Thymus (tissue), 11 donors: ENCODE measurements around the gene MRFAP1. TPM values are rescaled to one million over a fixed set of nuclear protein-coding genes. Genes with fewer than 3 reads are reported as not detected.
A peak's percentile ranks its signal among the peaks of the same experiment; 100 is the strongest.

Experiments
- DNase-seq, 9 donors: peaks; one replicate each; pipeline ENCODE4 v3.0.0-alpha.2; 2013; ENCODE audit warnings: low spot score in 9 of 9, low read depth in 6 of 9, missing footprints in 1 of 9
- H3K27ac ChIP-seq, 2 donors: one replicate each; pipeline ENCODE4 v1.5.1; 2013; ENCODE audit warnings: control low read depth in 1 of 2, low read depth in 1 of 2, low read length in 1 of 2, mild to moderate bottlenecking in 1 of 2, moderate library complexity in 1 of 2
- H3K27me3 ChIP-seq, 2 donors: one replicate each; pipeline ENCODE4 v1.5.1; 2013; ENCODE audit warnings: low read length in 1 of 2; ENCODE audit not compliant: control insufficient read depth in 2 of 2, insufficient read depth in 1 of 2
- H3K36me3 ChIP-seq, 2 donors: one replicate each; pipeline ENCODE4 v1.5.1; 2013; ENCODE audit warnings: low read length in 1 of 2, mild to moderate bottlenecking in 1 of 2, moderate library complexity in 1 of 2; ENCODE audit not compliant: control insufficient read depth in 2 of 2, insufficient read depth in 2 of 2
- H3K4me1 ChIP-seq, 2 donors: one replicate each; pipeline ENCODE4 v1.5.1; 2013; ENCODE audit warnings: low read length in 2 of 2; ENCODE audit not compliant: control insufficient read depth in 2 of 2, insufficient read depth in 2 of 2
- H3K4me3 ChIP-seq, 2 donors: one replicate each; pipeline ENCODE4 v1.5.1; 2013; ENCODE audit warnings: low read length in 2 of 2, control low read depth in 1 of 2, mild to moderate bottlenecking in 1 of 2
- H3K9me3 ChIP-seq, 2 donors: one replicate each; pipeline ENCODE4 v1.5.1; 2013; ENCODE audit warnings: low read length in 1 of 2, mild to moderate bottlenecking in 1 of 2; ENCODE audit not compliant: control insufficient read depth in 2 of 2, insufficient read depth in 1 of 2
- WGBS: extraction: QIAGEN DNeasy Blood & Tissue Kit; methylation state at CpG from one replicate; pipeline ENCODE4 v1.1.7; 2013; 5-methylcytosine and 5-hydroxymethylcytosine counted together
- polyA plus RNA-seq: library from polyadenylated mRNA; stranded (reverse); fragments of 200-250 nt; gene quantifications from one replicate; pipeline ENCODE4 v1.2.3, GENCODE V29; 2013
- total RNA-seq: library from RNA; stranded (reverse); fragments of 120-200 nt; gene quantifications from one replicate; pipeline ENCODE4 v1.2.4, GENCODE V29; 2013
- donor health status: healthy.

MRFAP1 gene
- total and polyA plus RNA-seq, 2 donors: 67.3 to 302 TPM

DNA sequence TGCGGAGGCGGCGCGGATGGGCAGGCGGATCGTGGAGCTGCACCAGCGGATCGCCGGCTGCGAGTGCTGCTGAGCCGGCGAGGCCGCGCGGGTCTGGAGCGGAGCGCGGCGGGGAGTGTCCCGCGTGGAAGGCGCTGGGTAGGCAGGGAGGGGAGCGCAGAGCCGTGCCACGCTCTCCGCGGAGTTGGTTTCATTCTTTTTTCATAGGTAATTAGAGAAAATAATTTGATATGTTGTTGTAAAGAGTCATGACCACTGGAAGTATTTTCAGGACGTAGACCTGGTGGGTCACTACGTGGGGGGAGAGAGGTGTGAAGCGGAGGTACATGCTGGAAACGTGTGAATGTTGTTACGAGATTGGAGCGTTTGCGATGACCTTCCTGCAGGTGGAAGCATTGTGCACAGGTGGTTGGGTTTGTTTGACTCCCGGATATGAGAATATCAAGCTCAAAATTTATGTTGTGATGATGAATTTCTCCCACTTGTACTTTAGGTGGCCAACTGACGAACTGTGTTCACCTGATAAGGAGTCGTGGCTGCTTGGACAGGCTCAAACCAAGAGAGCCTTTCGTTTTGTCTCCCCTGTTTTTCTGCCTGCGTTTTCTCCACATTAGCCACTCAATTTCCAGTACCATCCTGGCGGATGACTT, 34.1 kb downstream of the MRFAP1 start:
- H3K27ac ChIP-seq: peak overlapping the region; percentile 72 to 94
- H3K9me3 ChIP-seq: no peaks in the 10 kb centered on the region
- no peaks in the 10 kb centered on the region for H3K27me3 ChIP-seq
- DNase-seq: peak in 8 of 9 donors; percentile 54 to 89 (median 70)
- peaks cover 13 to 18% of the 10 kb centered on the region in 2 donors for H3K36me3 ChIP-seq
- H3K4me1 ChIP-seq: peaks cover 13 to 27% of the 10 kb centered on the region in 2 donors
- 5% methylated on average over 40 of the region's 40 CpGs for WGBS
- H3K4me3 ChIP-seq: peak overlapping the region; percentile 63

DNA sequence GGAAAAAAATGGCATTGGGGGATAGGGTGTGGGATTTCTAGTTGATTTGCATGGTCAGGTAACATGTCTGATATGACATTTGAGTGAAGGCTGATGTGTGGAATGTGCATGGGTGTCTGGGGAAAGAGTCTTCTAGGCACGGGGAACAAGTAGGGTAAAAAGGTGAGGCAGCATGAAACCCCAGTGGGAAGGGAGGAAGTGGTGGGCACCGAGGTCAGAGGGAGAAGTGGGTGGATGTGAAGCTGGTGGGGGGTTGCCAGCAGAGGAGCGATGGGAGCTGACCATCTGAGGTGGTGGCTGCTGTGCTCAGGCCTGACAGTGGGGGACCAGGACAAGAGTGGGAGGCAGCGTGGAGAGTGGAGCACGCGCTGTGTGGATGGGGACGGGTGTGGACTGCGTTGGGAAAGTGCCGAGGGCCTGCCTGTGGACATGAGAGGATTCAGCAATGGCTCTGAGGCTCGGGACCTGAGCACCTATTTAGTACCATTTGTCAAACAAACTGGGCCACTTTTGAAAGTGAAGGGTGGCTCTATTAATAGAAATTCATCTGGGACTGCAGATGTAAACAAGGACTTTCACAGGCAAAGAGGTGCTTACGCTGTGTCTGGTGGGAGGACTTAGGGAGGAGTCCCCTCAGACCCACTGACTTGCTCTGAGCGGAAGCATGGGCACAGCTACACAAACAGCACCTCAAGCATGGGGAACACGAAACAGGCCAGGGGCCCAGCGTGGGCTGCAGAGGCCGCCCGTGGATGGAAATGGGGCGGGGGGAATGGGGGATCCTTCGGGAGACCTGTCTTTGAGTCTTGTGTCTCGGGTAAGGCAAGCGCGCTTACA, 36.5 kb downstream of the MRFAP1 start:
- DNase-seq: no peak
- no peak overlapping the region for H3K27ac ChIP-seq
- no peak overlapping the region for H3K4me3 ChIP-seq
- H3K4me1 ChIP-seq: peaks cover 13 to 27% of the 10 kb centered on the region in 2 donors
- peaks cover 0 to 2% of the 10 kb centered on the region in 2 donors for H3K9me3 ChIP-seq
- 90% methylated on average over 21 of the region's 21 CpGs for WGBS
- H3K27me3 ChIP-seq: no peaks in the 10 kb centered on the region
- peaks cover 16 to 18% of the 10 kb centered on the region in 2 donors for H3K36me3 ChIP-seq

DNA sequence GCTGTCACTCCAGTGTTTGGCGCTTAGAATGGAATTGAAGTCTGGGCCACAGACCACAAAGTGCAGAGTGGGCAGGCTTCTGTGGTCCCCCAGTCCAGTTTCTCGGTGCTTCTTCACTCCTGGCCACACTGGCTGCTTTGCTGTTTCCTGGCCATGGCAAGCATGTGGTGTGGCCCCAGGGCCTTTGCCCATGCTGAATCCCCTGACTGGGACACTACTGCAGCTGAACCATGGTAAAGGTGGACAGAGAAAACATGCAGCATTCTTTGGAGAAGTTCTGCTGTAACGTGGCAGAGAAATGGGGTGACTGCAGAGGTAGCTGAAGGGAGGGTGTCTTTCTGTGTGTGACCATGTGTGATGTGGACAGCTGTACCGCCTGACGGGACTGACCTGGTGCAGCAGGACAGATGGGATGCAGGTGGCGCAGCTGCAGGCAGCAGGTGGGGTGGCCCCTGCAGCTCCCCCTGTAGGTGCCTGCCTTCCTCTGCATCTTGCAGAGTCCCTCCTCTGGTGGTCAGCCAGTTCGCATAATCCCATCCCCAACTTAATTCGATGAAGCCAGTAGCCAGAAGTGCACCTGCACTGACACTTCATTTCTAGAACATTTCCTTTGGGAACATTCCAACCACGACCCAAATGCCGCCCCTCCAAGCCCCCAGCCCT, 40.0 kb downstream of the MRFAP1 start:
- Histone ChIP-seq H3K4me3 (no peak overlapping the region), H3K36me3 (peaks cover 15 to 18% of the 10 kb centered on the region in 2 donors), H3K27me3 (no peaks in the 10 kb centered on the region), H3K27ac (no peak overlapping the region), H3K9me3 (peaks cover 0 to 2% of the 10 kb centered on the region in 2 donors), H3K4me1 (peaks cover 3 to 16% of the 10 kb centered on the region in 2 donors)
- no peak for DNase-seq
- 93% methylated on average over 10 of the region's 10 CpGs for WGBS

DNA sequence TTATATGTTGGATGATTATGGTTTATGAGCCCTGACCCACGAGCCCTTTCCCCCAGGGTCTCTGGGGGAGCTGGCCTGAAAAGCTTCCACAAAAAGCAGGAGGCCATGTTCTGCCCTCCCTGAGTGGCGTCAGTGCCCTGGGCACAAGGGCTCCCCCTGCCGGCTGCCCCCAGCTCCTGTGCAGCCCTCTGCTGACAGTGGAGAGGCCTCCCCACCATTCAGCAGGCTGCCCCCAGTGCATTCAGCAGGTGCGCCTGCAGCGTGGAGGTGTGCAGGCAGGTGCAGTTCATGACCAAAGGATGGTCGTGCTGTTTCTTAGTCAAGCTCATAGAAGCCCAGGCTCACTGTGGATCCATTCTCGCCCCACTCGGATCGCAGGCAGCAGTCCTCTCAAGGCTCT, 40.7 kb downstream of the MRFAP1 start:
- no peak overlapping the region for H3K4me3 ChIP-seq
- WGBS: 92% methylated on average over 9 of the region's 9 CpGs

DNA sequence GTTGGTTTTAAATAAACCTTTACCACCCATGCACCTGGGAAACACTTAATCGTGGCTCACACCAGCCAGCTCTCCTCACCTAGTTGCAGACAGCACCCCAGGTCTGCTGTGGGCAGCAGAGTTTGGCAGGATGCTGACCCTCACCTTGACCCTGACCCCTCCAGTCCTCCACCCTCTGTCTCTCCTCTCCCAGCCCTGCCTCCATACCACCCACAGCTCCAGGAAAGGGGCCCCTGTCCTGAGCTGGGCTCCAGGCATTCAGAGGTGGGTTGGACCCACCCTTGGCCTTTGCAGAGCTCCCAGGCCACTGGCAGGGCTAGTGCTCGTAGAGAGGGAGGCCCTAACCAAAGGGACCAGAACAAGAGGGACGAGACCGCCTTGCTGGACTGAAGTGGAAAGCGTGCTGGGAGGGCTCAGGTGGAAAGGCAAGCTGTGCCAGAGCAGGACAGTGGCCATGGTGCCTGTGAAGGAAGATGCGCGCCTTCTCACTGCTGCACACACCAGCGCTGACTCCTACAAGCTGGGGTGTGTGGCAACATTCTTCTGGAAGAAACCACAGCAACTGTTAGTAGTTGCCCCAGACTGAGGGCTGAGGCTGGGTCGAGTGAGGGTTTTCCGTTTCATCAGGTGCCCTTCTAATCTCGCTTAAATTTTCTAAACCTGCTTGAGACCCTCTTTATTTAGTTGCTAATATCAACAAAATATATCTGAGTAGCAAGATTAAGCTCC, 42.5 kb downstream of the MRFAP1 start:
- WGBS: 87% methylated on average over 11 of the region's 11 CpGs
- no peak for DNase-seq
- no peaks in the 10 kb centered on the region for H3K27me3 ChIP-seq
- peaks cover 0 to 10% of the 10 kb centered on the region in 2 donors for H3K36me3 ChIP-seq
- no peak overlapping the region for H3K27ac ChIP-seq
- H3K4me1 ChIP-seq: no peaks in the 10 kb centered on the region
- H3K9me3 ChIP-seq: peaks cover 0 to 2% of the 10 kb centered on the region in 2 donors
- no peak overlapping the region for H3K4me3 ChIP-seq

More for the DNA sequence above, 40.7 kb downstream of the MRFAP1 start:
- peaks cover 11 to 13% of the 10 kb centered on the region in 2 donors for H3K36me3 ChIP-seq
- peaks cover 0 to 2% of the 10 kb centered on the region in 2 donors for H3K9me3 ChIP-seq
- H3K27ac ChIP-seq: no peak overlapping the region
- H3K27me3 ChIP-seq: no peaks in the 10 kb centered on the region
- DNase-seq: no peak
- peaks cover 0 to 9% of the 10 kb centered on the region in 2 donors for H3K4me1 ChIP-seq

DNA sequence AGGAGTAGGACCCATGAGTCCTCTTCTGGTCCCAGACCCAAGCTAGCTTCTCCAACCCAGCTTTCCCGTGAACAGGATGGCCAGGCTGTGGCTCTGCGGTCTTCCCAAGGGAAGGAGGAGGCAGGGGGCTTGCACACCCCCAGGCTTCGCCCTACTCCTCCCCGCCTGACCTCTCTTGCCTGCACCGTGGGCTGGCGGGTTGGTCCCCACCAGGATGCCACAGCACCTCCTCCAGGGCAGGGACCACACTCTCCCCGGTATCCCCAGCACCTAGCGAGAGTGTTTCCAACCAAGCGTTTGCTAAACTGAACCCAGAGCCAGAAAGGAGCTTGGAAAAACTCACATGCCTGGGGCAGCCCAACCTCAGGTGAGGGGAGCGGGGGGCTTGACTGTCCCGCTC, 44.2 kb downstream of the MRFAP1 start:
- Histone ChIP-seq H3K4me3 (no peak overlapping the region), H3K27me3 (no peaks in the 10 kb centered on the region), H3K27ac (no peak overlapping the region), H3K4me1 (peaks cover 0 to 13% of the 10 kb centered on the region in 2 donors), H3K36me3 (peaks cover 0 to 3% of the 10 kb centered on the region in 2 donors), H3K9me3 (peaks cover 0 to 2% of the 10 kb centered on the region in 2 donors)
- no peak for DNase-seq
- WGBS: 96% methylated on average over 11 of the region's 11 CpGs

DNA sequence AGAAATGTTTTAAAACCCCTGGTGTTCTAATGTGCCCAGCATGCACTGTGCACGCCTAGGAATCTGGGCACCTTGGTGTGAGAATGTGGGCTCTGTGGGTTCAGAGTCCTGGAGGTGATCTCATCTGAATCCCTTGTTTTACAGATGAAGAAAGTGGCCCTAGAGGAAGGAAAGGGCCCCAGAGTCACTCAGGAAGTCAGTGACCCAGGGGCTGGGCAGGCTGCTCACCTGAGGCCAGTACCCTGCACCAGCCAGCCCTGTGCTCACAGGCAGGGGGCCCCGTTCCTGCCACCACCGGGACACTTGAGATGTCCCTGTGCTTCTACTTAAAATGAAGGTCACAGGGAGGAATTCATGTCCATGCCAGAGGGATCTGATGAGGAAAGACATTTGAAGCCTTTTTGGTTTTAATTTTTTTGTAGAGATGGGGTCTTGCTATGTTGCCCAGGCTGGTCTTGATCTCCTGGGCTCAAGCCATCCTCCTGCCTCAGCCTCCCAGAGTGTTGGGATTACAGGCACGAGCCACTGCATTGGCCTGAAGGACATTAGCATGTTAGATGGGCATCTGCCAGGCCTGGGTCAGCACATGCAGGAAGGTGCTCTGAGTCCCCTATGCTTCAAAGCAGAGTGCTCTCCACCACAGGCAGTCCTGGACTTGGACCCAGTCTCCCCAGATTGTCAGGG, 45.8 kb downstream of the MRFAP1 start:
- Histone ChIP-seq H3K4me1 (peaks cover 0 to 28% of the 10 kb centered on the region in 2 donors), H3K4me3 (no peak overlapping the region)
- WGBS: 78% methylated on average over 4 of the region's 4 CpGs

More for the DNA sequence above, 45.8 kb downstream of the MRFAP1 start:
- Histone ChIP-seq H3K27ac (no peak overlapping the region), H3K27me3 (no peaks in the 10 kb centered on the region), H3K9me3 (peaks cover 0 to 5% of the 10 kb centered on the region in 2 donors), H3K36me3 (no peaks in the 10 kb centered on the region)
- no peak for DNase-seq
